Osteocyte (in vitro differentiated cells): ENCODE data around the gene MARF1. TPM values are rescaled to one million over a fixed set of nuclear protein-coding genes. Genes with fewer than 3 reads are reported as not detected.
A peak's percentile ranks its signal among the peaks of the same experiment; 100 is the strongest.
"Not testable (repeated sequence)": the region's sequence is repeated elsewhere in the genome, so short reads cannot be mapped to it uniquely, and the experiment has no call there.

Experiments
- DNase-seq: peaks from one replicate; pipeline ENCODE4 v3.0.0; 2021; ENCODE audit warnings: mixed read lengths; ENCODE audit not compliant: unreplicated experiment; ENCODE audit errors: extremely low spot score
- H3K27ac Mint-ChIP-seq: one replicate; pipeline ENCODE4 v1.8.0; 2021; ENCODE audit warnings: mild to moderate bottlenecking, mixed read lengths; ENCODE audit not compliant: unreplicated experiment
- H3K27me3 Mint-ChIP-seq: one replicate; pipeline ENCODE4 v1.8.0; 2021; ENCODE audit warnings: mixed read lengths; ENCODE audit not compliant: unreplicated experiment
- H3K36me3 Mint-ChIP-seq: one replicate; pipeline ENCODE4 v1.8.0; 2021; ENCODE audit warnings: mixed read lengths; ENCODE audit not compliant: unreplicated experiment
- H3K4me1 Mint-ChIP-seq: one replicate; pipeline ENCODE4 v1.8.0; 2021; ENCODE audit warnings: mixed read lengths; ENCODE audit not compliant: unreplicated experiment
- H3K4me3 Mint-ChIP-seq: one replicate; pipeline ENCODE4 v1.8.0; 2021; ENCODE audit warnings: mild to moderate bottlenecking, moderate library complexity, mixed read lengths; ENCODE audit not compliant: unreplicated experiment
- H3K9me3 Mint-ChIP-seq: one replicate; pipeline ENCODE4 v1.8.0; 2021; ENCODE audit warnings: mixed read lengths; ENCODE audit not compliant: unreplicated experiment
- long read RNA-seq: library from polyadenylated mRNA; unstranded; transcript quantifications from one replicate; pipeline ENCODE4 v2.0.0, GENCODE V29; 2021
- total RNA-seq: library from RNA; stranded (reverse); gene quantifications from 2 replicates; pipeline ENCODE4 v1.2.1, GENCODE V29; 2021
- TF ChIP-seq, protein P1 (sequence below): fragments of 200-600 bp; sonication (generic); IDR thresholded peaks from 2 replicates; pipeline ENCODE4 v1.5.0; 2021; ENCODE audit warnings: antibody characterized with exemption, mild to moderate bottlenecking, moderate library complexity

MARF1 gene, protein sequence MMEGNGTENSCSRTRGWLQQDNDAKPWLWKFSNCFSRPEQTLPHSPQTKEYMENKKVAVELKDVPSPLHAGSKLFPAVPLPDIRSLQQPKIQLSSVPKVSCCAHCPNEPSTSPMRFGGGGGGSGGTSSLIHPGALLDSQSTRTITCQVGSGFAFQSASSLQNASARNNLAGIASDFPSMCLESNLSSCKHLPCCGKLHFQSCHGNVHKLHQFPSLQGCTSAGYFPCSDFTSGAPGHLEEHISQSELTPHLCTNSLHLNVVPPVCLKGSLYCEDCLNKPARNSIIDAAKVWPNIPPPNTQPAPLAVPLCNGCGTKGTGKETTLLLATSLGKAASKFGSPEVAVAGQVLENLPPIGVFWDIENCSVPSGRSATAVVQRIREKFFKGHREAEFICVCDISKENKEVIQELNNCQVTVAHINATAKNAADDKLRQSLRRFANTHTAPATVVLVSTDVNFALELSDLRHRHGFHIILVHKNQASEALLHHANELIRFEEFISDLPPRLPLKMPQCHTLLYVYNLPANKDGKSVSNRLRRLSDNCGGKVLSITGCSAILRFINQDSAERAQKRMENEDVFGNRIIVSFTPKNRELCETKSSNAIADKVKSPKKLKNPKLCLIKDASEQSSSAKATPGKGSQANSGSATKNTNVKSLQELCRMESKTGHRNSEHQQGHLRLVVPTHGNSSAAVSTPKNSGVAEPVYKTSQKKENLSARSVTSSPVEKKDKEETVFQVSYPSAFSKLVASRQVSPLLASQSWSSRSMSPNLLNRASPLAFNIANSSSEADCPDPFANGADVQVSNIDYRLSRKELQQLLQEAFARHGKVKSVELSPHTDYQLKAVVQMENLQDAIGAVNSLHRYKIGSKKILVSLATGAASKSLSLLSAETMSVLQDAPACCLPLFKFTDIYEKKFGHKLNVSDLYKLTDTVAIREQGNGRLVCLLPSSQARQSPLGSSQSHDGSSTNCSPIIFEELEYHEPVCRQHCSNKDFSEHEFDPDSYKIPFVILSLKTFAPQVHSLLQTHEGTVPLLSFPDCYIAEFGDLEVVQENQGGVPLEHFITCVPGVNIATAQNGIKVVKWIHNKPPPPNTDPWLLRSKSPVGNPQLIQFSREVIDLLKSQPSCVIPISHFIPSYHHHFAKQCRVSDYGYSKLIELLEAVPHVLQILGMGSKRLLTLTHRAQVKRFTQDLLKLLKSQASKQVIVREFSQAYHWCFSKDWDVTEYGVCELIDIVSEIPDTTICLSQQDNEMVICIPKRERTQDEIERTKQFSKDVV (N-terminal part only)
- 79.7 and 83.0 TPM in 2 replicates for total RNA-seq
- long read RNA-seq, partial matches to known transcripts, result 22 of 39 reads
- long read RNA-seq, other reads (novel, unspliced or antisense), result 14 of 39 reads

DNA sequence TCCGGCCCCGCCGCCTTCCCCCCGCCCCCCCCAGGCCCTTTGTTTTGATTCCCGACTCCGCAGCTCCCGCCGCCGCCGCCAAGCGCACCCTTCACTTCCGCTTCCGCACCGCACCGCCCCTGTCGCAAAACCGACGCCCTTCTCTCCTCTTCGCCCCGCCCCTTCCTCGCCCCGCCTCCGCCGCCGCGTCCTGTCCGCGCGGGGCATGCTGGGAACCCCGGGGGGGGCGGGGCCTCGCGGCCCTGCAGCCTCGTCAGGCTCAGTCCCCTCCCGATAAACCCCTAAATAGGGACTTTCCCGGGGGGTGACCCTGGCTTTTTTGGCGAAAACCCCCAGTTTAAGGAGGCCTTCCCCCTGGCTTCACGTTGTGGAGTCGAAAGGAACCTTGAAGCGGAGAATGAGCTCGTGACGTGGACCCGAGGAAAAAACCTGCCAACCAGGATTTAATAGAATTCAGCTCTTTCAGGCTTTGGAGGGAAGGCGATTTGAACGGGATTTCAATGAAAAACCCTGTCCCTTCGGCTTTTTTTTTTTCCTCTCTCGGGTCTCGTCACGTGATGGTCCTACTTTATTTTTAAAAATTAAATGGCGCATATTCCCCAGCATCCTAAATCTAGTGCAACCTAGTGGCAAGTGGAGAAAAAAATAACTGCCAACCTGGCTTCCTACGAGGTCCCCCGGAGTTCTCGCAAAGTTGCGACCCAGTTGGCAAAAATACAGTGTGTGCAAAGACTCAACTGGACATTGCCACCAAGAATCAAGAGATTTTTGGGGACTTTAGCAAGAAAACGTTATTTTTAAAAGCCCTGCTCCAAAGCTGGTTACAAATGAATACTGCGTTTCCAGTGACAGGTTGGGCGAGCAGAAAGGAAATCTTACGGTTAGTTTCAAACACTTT, at the start of gene MARF1:
TSS of gene MARF1 (minus strand) at position 107 of the 898 bp plus-strand sequence. CDS start 3,921 bp downstream, outside the sequence.
- Mint-ChIP-seq H3K4me3 (peak within 1 kb of the TSS; percentile 87), H3K4me1 (peaks cover 27% of the 10 kb centered on the region), H3K9me3 (no peaks in the 10 kb centered on the region), H3K27me3 (no peaks in the 10 kb centered on the region), H3K36me3 (peaks cover 13% of the 10 kb centered on the region), H3K27ac (peak within 1 kb of the TSS; percentile 99)
- peak; percentile 99 for DNase-seq
- TF ChIP-seq, protein P1, sequence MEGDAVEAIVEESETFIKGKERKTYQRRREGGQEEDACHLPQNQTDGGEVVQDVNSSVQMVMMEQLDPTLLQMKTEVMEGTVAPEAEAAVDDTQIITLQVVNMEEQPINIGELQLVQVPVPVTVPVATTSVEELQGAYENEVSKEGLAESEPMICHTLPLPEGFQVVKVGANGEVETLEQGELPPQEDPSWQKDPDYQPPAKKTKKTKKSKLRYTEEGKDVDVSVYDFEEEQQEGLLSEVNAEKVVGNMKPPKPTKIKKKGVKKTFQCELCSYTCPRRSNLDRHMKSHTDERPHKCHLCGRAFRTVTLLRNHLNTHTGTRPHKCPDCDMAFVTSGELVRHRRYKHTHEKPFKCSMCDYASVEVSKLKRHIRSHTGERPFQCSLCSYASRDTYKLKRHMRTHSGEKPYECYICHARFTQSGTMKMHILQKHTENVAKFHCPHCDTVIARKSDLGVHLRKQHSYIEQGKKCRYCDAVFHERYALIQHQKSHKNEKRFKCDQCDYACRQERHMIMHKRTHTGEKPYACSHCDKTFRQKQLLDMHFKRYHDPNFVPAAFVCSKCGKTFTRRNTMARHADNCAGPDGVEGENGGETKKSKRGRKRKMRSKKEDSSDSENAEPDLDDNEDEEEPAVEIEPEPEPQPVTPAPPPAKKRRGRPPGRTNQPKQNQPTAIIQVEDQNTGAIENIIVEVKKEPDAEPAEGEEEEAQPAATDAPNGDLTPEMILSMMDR, result peak; percentile 64

DNA sequence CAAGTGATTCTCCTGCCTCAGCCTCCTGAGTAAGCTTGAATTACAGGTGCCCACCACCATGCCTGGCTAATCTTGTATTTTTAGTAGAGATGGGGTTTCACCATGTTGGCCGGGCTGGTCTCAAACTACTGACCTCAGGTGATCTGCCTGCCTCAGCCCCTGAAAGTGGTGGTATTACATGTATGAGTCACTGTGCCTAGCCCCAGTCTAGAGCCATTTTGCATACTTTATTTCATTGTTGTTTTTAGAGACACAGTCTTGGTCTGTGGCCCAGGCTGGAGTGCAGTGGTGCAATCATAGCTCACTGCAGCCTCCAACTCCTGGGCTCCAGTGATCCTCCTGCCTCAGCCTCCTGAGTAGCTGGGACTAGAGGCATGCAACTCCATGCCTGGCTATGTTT, 49.6 kb upstream of the MARF1 start:
- peaks cover 18% of the 10 kb centered on the region for H3K4me1 Mint-ChIP-seq
- not testable (repeated sequence) for H3K27ac Mint-ChIP-seq, H3K27me3 Mint-ChIP-seq, H3K9me3 Mint-ChIP-seq, H3K4me3 Mint-ChIP-seq, DNase-seq
- H3K36me3 Mint-ChIP-seq, result peaks cover 37% of the 10 kb centered on the region

DNA sequence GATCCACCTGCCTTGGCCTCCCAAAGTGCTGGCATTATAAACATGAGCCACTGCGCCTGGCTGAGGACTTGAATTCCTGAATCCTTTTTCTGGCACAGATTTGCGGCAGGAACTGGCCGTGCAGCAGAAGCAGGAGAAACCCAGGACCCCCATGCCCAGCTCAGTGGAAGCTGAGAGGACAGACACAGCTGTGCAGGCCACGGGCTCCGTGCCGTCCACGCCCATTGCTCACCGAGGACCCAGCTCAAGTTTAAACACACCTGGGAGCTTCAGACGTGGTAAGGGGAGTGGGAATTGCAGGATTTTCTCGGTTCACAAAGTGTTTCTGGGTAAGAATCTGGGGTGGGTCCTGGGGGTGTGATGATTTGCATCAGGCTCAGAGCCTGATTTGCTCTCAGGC, 48.1 kb upstream of the MARF1 start:
- TF ChIP-seq, protein P1, result no peak
- no peaks in the 10 kb centered on the region for H3K9me3 Mint-ChIP-seq
- H3K4me3 Mint-ChIP-seq, result no peak overlapping the region
- peaks cover 34% of the 10 kb centered on the region for H3K36me3 Mint-ChIP-seq
- H3K27me3 Mint-ChIP-seq, result no peaks in the 10 kb centered on the region
- peak overlapping the region; percentile 39 for H3K27ac Mint-ChIP-seq
- no peak for DNase-seq
- H3K4me1 Mint-ChIP-seq, result peaks cover 18% of the 10 kb centered on the region

DNA sequence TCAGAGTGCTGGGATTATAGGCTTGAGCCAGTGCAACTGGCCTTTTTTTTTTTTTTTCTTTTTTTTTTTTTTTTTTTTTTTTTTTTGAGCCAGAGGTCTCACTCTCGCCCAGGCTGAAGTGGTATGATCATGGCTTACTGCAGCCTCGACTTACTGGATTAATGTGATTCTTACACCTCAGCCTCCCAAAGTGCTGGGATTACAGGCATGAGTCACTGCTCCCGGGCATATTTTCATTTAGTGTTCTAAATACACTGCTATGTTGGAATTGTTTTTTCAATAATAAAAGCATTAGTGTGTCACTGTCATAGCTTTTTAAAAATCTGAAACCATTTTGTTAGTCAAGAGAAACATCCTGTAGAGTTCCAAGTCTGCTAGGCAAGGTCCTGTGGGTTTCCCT, 47.3 kb upstream of the MARF1 start:
- no peak for DNase-seq
- peak overlapping the region; percentile 65 for H3K27ac Mint-ChIP-seq
- TF ChIP-seq, protein P1, result no peak
- H3K36me3 Mint-ChIP-seq, result peaks cover 30% of the 10 kb centered on the region
- H3K27me3 Mint-ChIP-seq, result no peaks in the 10 kb centered on the region
- peaks cover 18% of the 10 kb centered on the region for H3K4me1 Mint-ChIP-seq
- no peaks in the 10 kb centered on the region for H3K9me3 Mint-ChIP-seq
- no peak overlapping the region for H3K4me3 Mint-ChIP-seq
